Caco-2 (cell line): ENCODE data around the gene ZBTB7B. TPM values are rescaled to one million over a fixed set of nuclear protein-coding genes. Genes with fewer than 3 reads are reported as not detected.

Experiments used
- BruUV-seq: library from RNA; stranded (reverse); fragments of 400-500 nt; replicated peaks from 2 replicates; lab custom pipeline; 2021; lab: Mats Ljungman, UMichigan
- CTCF ChIA-PET: fragments of 300-600 bp; sonication (Branson Sonifier 250); formaldehyde crosslinking; loops from one replicate; lab custom pipeline; 2022; ENCODE audit warnings: antibody characterized with exemption; lab: Charles Lee
- POLR2A ChIA-PET: fragments of 300-600 bp; sonication (Branson Sonifier 250); formaldehyde crosslinking; loops from one replicate; lab custom pipeline; 2022; ENCODE audit warnings: antibody characterized with exemption; lab: Charles Lee
- DNase-seq, 2 experiments: peaks; one replicate each; pipeline versions ENCODE4 v3.0.0 to v3.0.0-alpha.2; 2020 to 2022
- H3K27me3 ChIP-seq: replicated peaks from 2 replicates; pipeline ENCODE4 v1.6.0; 2011; ENCODE audit warnings: low read length; ENCODE audit not compliant: control insufficient read depth, insufficient read depth
- H3K36me3 ChIP-seq: 2 replicates; pipeline ENCODE4 v1.5.1; 2011; ENCODE audit warnings: low read length; ENCODE audit not compliant: control insufficient read depth, insufficient read depth
- H3K4me1 ChIP-seq: fragments of 250-450 bp; sonication (Bioruptor Pico); 2 replicates; pipeline ENCODE4 v1.5.1; 2020; ENCODE audit warnings: mild to moderate bottlenecking
- H3K4me3 ChIP-seq: 2 replicates; pipeline ENCODE4 v1.5.1; 2011; ENCODE audit warnings: low read depth, mild to moderate bottlenecking, control low read depth, low read length
- H3K9me3 ChIP-seq: fragments of 250-450 bp; sonication (Bioruptor Pico); 2 replicates; pipeline ENCODE4 v1.5.1; 2020; ENCODE audit warnings: mild to moderate bottlenecking, moderate library complexity
- H3K27ac Mint-ChIP-seq: one replicate; pipeline ENCODE4 v1.8.0; 2022; ENCODE audit warnings: mixed read lengths; ENCODE audit not compliant: unreplicated experiment
- H3K27me3 Mint-ChIP-seq: one replicate; pipeline ENCODE4 v1.8.0; 2022; ENCODE audit warnings: mixed read lengths; ENCODE audit not compliant: insufficient read depth, unreplicated experiment
- H3K36me3 Mint-ChIP-seq: one replicate; pipeline ENCODE4 v1.8.0; 2022; ENCODE audit warnings: mild to moderate bottlenecking, mixed read lengths; ENCODE audit not compliant: insufficient read depth, unreplicated experiment
- H3K4me1 Mint-ChIP-seq: one replicate; pipeline ENCODE4 v1.8.0; 2022; ENCODE audit warnings: low read depth, mixed read lengths; ENCODE audit not compliant: unreplicated experiment
- H3K4me3 Mint-ChIP-seq: one replicate; pipeline ENCODE4 v1.8.0; 2022; ENCODE audit warnings: mild to moderate bottlenecking, moderate library complexity, mixed read lengths; ENCODE audit not compliant: unreplicated experiment
- H3K9me3 Mint-ChIP-seq: one replicate; pipeline ENCODE4 v1.8.0; 2022; ENCODE audit warnings: mixed read lengths; ENCODE audit not compliant: unreplicated experiment
- CTCF ChIP-seq, 2 experiments: fragments of 200-600 bp in 1 of 2; IDR thresholded peaks; 1 replicate in 1 of 2; 2 replicates in 1 of 2; pipeline versions ENCODE4 v1.5.1 to v1.8.0; 2011 to 2022; ENCODE audit warnings: antibody characterized with exemption in 1 of 2, control low read depth in 1 of 2, inconsistent platforms in 1 of 2, low read depth in 1 of 2, low read length in 1 of 2, mild to moderate bottlenecking in 1 of 2, moderate library complexity in 1 of 2; ENCODE audit not compliant: insufficient read depth in 1 of 2, severe bottlenecking in 1 of 2, unreplicated experiment in 1 of 2
- intact Hi-C: fragments of 100-400 bp; cut with micrococcal nuclease; formaldehyde crosslinking; loops from one replicate; pipeline ENCODE4 v1.10.0; 2022; ENCODE audit not compliant: unreplicated experiment
- total RNA-seq: library from RNA; stranded (reverse); gene quantifications from 2 replicates; pipeline ENCODE4 v1.2.3, GENCODE V29; 2022

ZBTB7B gene
- total RNA-seq, 1 experiment from 2014 or later: 46.8 TPM

- intact Hi-C loops: no loop called here
- Mint-ChIP-seq H3K4me3 (peak overlapping the region; percentile 96), H3K27ac (peak overlapping the region; percentile 71), H3K9me3 (no peaks in the 10 kb centered on the region), H3K27me3 (no peaks in the 10 kb centered on the region), H3K4me1 (peaks cover 25% of the 10 kb centered on the region), H3K36me3 (peaks cover 44% of the 10 kb centered on the region)
- no peak for TF ChIP-seq CTCF (IDR thresholded peaks at IDR 0.05; ENCODE audit: insufficient read depth in 1 of 2, low read depth in 1 of 2, low read length in 1 of 2, severe bottlenecking in 1 of 2, unreplicated experiment in 1 of 2)
- ChIA-PET CTCF (interaction anchor here (1.9 to 3.2 kb wide), 2 partner anchors 12 kb away, joined by 16 to 18 read pairs; no protein-coding TSS in a partner anchor), POLR2A (interaction anchor here (0.6 kb wide), 1 partner anchor 45 kb away, joined by 3 read pairs; no protein-coding TSS in a partner anchor)
- peaks cover 4% of the 10 kb centered on the region for H3K36me3 ChIP-seq
- no peaks in the 10 kb centered on the region for H3K9me3 ChIP-seq
- H3K27me3 ChIP-seq: no peaks in the 10 kb centered on the region
- BruUV-seq: no TSS peak
- no peak overlapping the region for H3K4me3 ChIP-seq
- no peak for DNase-seq
- peaks cover 53% of the 10 kb centered on the region for H3K4me1 ChIP-seq
Observed at GRCh38 chr1:155005076-155006011, 2.7 kb downstream of the ZBTB7B start.

- Histone ChIP-seq H3K36me3 (peaks cover 4% of the 10 kb centered on the region), H3K4me3 (no peak overlapping the region), H3K9me3 (no peaks in the 10 kb centered on the region), H3K27me3 (no peaks in the 10 kb centered on the region), H3K4me1 (peaks cover 55% of the 10 kb centered on the region)
- peaks cover 32% of the 10 kb centered on the region for H3K36me3 Mint-ChIP-seq
- DNase-seq: no peak
- ChIA-PET POLR2A (interaction anchor here (1.2 kb wide), 1 partner anchor 11 kb away, joined by 4 read pairs; no protein-coding TSS in a partner anchor), CTCF (interaction anchor here (0.6 to 1.9 kb wide), 3 partner anchors 11 to 141 kb away, joined by 3 to 18 read pairs (median 6); no protein-coding TSS in a partner anchor)
- peak overlapping the region; percentile 3 for H3K4me3 Mint-ChIP-seq
- peaks cover 25% of the 10 kb centered on the region for H3K4me1 Mint-ChIP-seq
- no peak for TF ChIP-seq CTCF (IDR thresholded peaks at IDR 0.05; ENCODE audit: insufficient read depth in 1 of 2, low read depth in 1 of 2, low read length in 1 of 2, severe bottlenecking in 1 of 2, unreplicated experiment in 1 of 2)
- H3K27me3 Mint-ChIP-seq: no peaks in the 10 kb centered on the region
- intact Hi-C loops: no loop called here
- H3K27ac Mint-ChIP-seq: peak overlapping the region; percentile 71
- no TSS peak for BruUV-seq
- no peaks in the 10 kb centered on the region for H3K9me3 Mint-ChIP-seq
Observed at GRCh38 chr1:155006601-155007101, 4.0 kb downstream of the ZBTB7B start.

GRCh38 chr1:155007251-155007828, 4.7 kb downstream of the ZBTB7B start:
- no peak overlapping the region for H3K27ac Mint-ChIP-seq
- H3K36me3 Mint-ChIP-seq: peaks cover 28% of the 10 kb centered on the region
- intact Hi-C loops: no loop called here
- Histone ChIP-seq H3K4me1 (peaks cover 55% of the 10 kb centered on the region), H3K4me3 (no peak overlapping the region), H3K27me3 (no peaks in the 10 kb centered on the region), H3K9me3 (no peaks in the 10 kb centered on the region), H3K36me3 (peaks cover 4% of the 10 kb centered on the region)
- ChIA-PET CTCF (interaction anchor here (0.5 to 2.3 kb wide), 5 partner anchors 8 to 453 kb away, joined by 3 to 18 read pairs (median 6); no protein-coding TSS in a partner anchor), POLR2A (interaction anchor here (1.2 kb wide), 1 partner anchor 10 kb away, joined by 4 read pairs; no protein-coding TSS in a partner anchor)
- H3K9me3 Mint-ChIP-seq: no peaks in the 10 kb centered on the region
- peak overlapping the region; percentile 3 for H3K4me3 Mint-ChIP-seq
- peaks cover 25% of the 10 kb centered on the region for H3K4me1 Mint-ChIP-seq
- no peak for DNase-seq
- no TSS peak for BruUV-seq
- H3K27me3 Mint-ChIP-seq: no peaks in the 10 kb centered on the region
- no peak for TF ChIP-seq CTCF (IDR thresholded peaks at IDR 0.05; ENCODE audit: insufficient read depth in 1 of 2, low read depth in 1 of 2, low read length in 1 of 2, severe bottlenecking in 1 of 2, unreplicated experiment in 1 of 2)
